ENCODE measurements around the gene AKAP13. TPM values are rescaled to one million over a fixed set of nuclear protein-coding genes. Genes with fewer than 3 reads are reported as not detected.

The AKAP13 gene
- total RNA-seq, 1 experiment from 2014 or later: 47.3 TPM

- H4K91ac ChIP-seq (ENCODE audit: insufficient read length, low read depth, low read length): no peak overlapping the region
- no peak overlapping the region for H3K4me2 ChIP-seq (ENCODE audit: insufficient read depth, insufficient read length, low read length)
- no peak for TF ChIP-seq CTCF (conservative IDR thresholded peaks at IDR 0.05)
- H3K79me1 ChIP-seq (ENCODE audit: insufficient read depth, low read depth, low read length, poor library complexity, severe bottlenecking): no peaks in the 10 kb centered on the region
- H3K27ac ChIP-seq (ENCODE audit: insufficient read length, low read depth, low read length): no peak overlapping the region
- H2BK120ac ChIP-seq (ENCODE audit: low read depth, low read length, poor library complexity, severe bottlenecking): no peak overlapping the region
- Mint-ChIP-seq H3K4me1 (peaks cover 13 to 17% of the 10 kb centered on the region in 2 experiments), H3K4me3 (no peak overlapping the region), H3K9me3 (no peaks in the 10 kb centered on the region), H3K27me3 (ENCODE audit: low read depth) (no peaks in the 10 kb centered on the region), H3K36me3 (ENCODE audit: insufficient read depth in 1 of 3, low read depth in 3 of 3) (peaks cover 2 to 22% (median 17%) of the 10 kb centered on the region in 3 experiments; a peak in 6 of 7 replicates), H3K27ac (peak overlapping the region in 2 of 3 experiments; percentile 10 to 94; a peak in 2 of 7 replicates)
- no peak overlapping the region for H2BK15ac ChIP-seq (ENCODE audit: low read depth, low read length)
- no peak for DNase-seq
- no peak overlapping the region for H3T11ph ChIP-seq (ENCODE audit: low read length)
- H4K8ac ChIP-seq (replicated peaks; ENCODE audit: insufficient read length, low read depth, low read length): no peak overlapping the region
- no peak overlapping the region for H2BK5ac ChIP-seq (ENCODE audit: insufficient read length, low read length)
- no peaks in the 10 kb centered on the region for H3K4me1 ChIP-seq (ENCODE audit: insufficient read depth, low read length)
- H3K79me2 ChIP-seq (ENCODE audit: insufficient read depth, low read length): no peaks in the 10 kb centered on the region
- no peaks in the 10 kb centered on the region for H3K9me3 ChIP-seq (ENCODE audit: control insufficient read depth, low read depth, low read length)
- no peak overlapping the region for H3K23ac ChIP-seq (ENCODE audit: insufficient read length, low read depth, low read length)
- no peaks in the 10 kb centered on the region for H3K27me3 ChIP-seq (ENCODE audit: insufficient read depth, low read length)
- H3K23me2 ChIP-seq (ENCODE audit: insufficient read length, low read depth, low read length, poor library complexity, severe bottlenecking): no peaks in the 10 kb centered on the region
- H2AK5ac ChIP-seq (ENCODE audit: insufficient read length, low read length): no peak overlapping the region
- no peak overlapping the region for H2BK20ac ChIP-seq (ENCODE audit: low read depth, low read length, poor library complexity, severe bottlenecking)
- H2BK12ac ChIP-seq (ENCODE audit: insufficient read length, low read depth, low read length): no peak overlapping the region
- H3K4ac ChIP-seq (ENCODE audit: low read depth, low read length): no peak overlapping the region
- H3K56ac ChIP-seq (ENCODE audit: insufficient read length, low read depth, low read length): no peak overlapping the region
- no peak overlapping the region for H3K18ac ChIP-seq (ENCODE audit: insufficient read length, low read depth, low read length)
- no CpG with 5 or more reads among the region's 2 CpGs for WGBS (ENCODE audit: extremely low coverage, insufficient read length, low lambda C conversion rate)
- H3K14ac ChIP-seq (ENCODE audit: insufficient read depth, low read length): no peak overlapping the region
- H2AFZ ChIP-seq (ENCODE audit: low read length): no peak overlapping the region
- H4K20me1 ChIP-seq (ENCODE audit: control insufficient read depth, insufficient read depth, insufficient read length): no peaks in the 10 kb centered on the region
- no peak overlapping the region for H3K9ac ChIP-seq (ENCODE audit: extremely low read depth, insufficient read length, low read length)
- H4K5ac ChIP-seq (ENCODE audit: insufficient read length, low read depth, low read length): no peak overlapping the region
These were observed 312.9 kb downstream of the AKAP13 start for GRCh38 chr15:85693277-85693676.
